Lung (tissue), 12 donors: ENCODE measurements around the gene RNFT2. TPM values are rescaled to one million over a fixed set of nuclear protein-coding genes. Genes with fewer than 3 reads are reported as not detected.

Experiments
- ATAC-seq: fragments of 200-7000 bp; cut with Tn5 transposase; one replicate; pipeline ENCODE4 v1.9.1; 2020; ENCODE audit warnings: moderate number of reproducible peaks; ENCODE audit not compliant: insufficient read depth, low FRiP score
- DNase-seq, 3 donors: peaks; one replicate each; pipeline ENCODE4 v3.0.0-alpha.2; 2013 to 2017
- H3K27ac ChIP-seq, 2 donors: one replicate each; pipeline ENCODE4 v1.5.1; 2013; ENCODE audit warnings: mild to moderate bottlenecking in 2 of 2, moderate library complexity in 2 of 2, control low read depth in 1 of 2, inconsistent platforms in 1 of 2, low read depth in 1 of 2, low read length in 1 of 2
- H3K27me3 ChIP-seq, 3 donors: one replicate each; pipeline ENCODE4 v1.5.1; 2013; ENCODE audit warnings: low read length in 2 of 3; ENCODE audit not compliant: control insufficient read depth in 3 of 3, insufficient read depth in 3 of 3
- H3K36me3 ChIP-seq, 4 donors: one replicate each; pipeline ENCODE4 v1.5.1; 2013; ENCODE audit warnings: low read length in 4 of 4, mild to moderate bottlenecking in 1 of 4, moderate library complexity in 1 of 4; ENCODE audit not compliant: control insufficient read depth in 4 of 4, insufficient read depth in 4 of 4
- H3K4me1 ChIP-seq, 5 donors: one replicate each; pipeline ENCODE4 v1.5.1; 2013; ENCODE audit warnings: low read length in 5 of 5, mild to moderate bottlenecking in 2 of 5, moderate library complexity in 1 of 5; ENCODE audit not compliant: control insufficient read depth in 5 of 5, insufficient read depth in 5 of 5
- H3K4me3 ChIP-seq: one replicate; pipeline ENCODE4 v1.5.1; 2013; ENCODE audit warnings: mild to moderate bottlenecking, control low read depth, moderate library complexity
- H3K9ac ChIP-seq, 2 donors: one replicate each; pipeline ENCODE4 v1.5.1; 2013; ENCODE audit warnings: low read length in 2 of 2, control low read depth in 1 of 2; ENCODE audit not compliant: insufficient read depth in 1 of 2
- H3K9me3 ChIP-seq, 4 donors: one replicate each; pipeline ENCODE4 v1.5.1; 2013; ENCODE audit warnings: low read length in 3 of 4, mild to moderate bottlenecking in 1 of 4, moderate library complexity in 1 of 4; ENCODE audit not compliant: control insufficient read depth in 4 of 4, insufficient read depth in 3 of 4
- WGBS, 2 donors: extraction: QIAGEN DNeasy Blood & Tissue Kit; methylation state at CpG; one replicate each; pipeline ENCODE4 v1.1.7; 2013; 5-methylcytosine and 5-hydroxymethylcytosine counted together
- polyA plus RNA-seq, 2 donors: library from polyadenylated mRNA; stranded (reverse); fragments of 200-250 nt; gene quantifications; one replicate each; pipeline ENCODE4 v1.2.1, GENCODE V29; 2013
- total RNA-seq, 2 donors: library from RNA; depleted of rRNA in 1 of 2; stranded (reverse); fragments of >200 nt in 1 of 2; gene quantifications; one replicate each; pipeline ENCODE4 v1.2.1, GENCODE V29; 2014 to 2021
- TF ChIP-seq, protein P1 (sequence below): IDR thresholded peaks from 2 replicates; pipeline ENCODE4 v1.5.1; 2012; ENCODE audit warnings: mild to moderate bottlenecking; ENCODE audit errors: control extremely low read depth, extremely low read depth
- donor health status: control.
- donor health status: control.
- donor health status: Bipolar disorder and iron deficiency.
- donor health status: healthy.
- donor health status: DM: yes; HTN: yes; CAD: no.

The RNFT2 gene
- total and polyA plus RNA-seq, 4 donors = 0.37 to 4.9 (median 2.2) TPM

GRCh38 chr12:116794725-116795124 is 56.6 kb downstream of the RNFT2 start:
- Histone ChIP-seq H3K27me3 (no peaks in the 10 kb centered on the region), H3K9me3 (peaks cover 0 to 6% (median 3%) of the 10 kb centered on the region in 4 donors)
- WGBS, 2 donors = 89 to 96% methylated on average over 4 of the region's 4 CpGs

DNA sequence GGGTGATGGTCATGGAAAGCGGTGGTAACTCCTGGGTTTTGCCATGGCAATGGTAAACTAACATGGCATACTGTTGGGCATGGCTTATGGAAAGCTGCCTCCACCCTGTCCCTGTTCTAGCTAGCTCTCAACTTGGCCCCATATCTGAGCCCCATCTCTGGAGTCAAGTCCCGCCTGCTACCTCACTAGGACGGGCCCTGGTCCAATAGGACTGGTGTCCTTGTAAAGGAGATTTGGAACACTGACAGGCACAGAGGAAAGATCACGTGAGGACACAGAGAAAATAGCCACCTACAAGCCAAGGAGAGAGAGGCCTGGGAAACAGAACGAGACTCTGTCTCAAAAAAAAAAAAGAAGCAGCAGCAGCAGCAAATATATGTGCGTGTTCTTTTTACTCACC is 59.8 kb downstream of the RNFT2 start:
- ATAC-seq (no peak), DNase-seq (no peak)
- WGBS, 2 donors = 95 to 97% methylated on average over 6 of the region's 6 CpGs
- H3K4me1 ChIP-seq = no peaks in the 10 kb centered on the region
- no peak overlapping the region for H3K4me3 ChIP-seq
- H3K36me3 ChIP-seq = no peaks in the 10 kb centered on the region
- H3K27ac ChIP-seq = no peak overlapping the region
- H3K27me3 ChIP-seq = no peaks in the 10 kb centered on the region
- H3K9me3 ChIP-seq = peaks cover 0 to 9% (median 3%) of the 10 kb centered on the region in 4 donors
- no peak overlapping the region for H3K9ac ChIP-seq
- TF ChIP-seq, protein P1, sequence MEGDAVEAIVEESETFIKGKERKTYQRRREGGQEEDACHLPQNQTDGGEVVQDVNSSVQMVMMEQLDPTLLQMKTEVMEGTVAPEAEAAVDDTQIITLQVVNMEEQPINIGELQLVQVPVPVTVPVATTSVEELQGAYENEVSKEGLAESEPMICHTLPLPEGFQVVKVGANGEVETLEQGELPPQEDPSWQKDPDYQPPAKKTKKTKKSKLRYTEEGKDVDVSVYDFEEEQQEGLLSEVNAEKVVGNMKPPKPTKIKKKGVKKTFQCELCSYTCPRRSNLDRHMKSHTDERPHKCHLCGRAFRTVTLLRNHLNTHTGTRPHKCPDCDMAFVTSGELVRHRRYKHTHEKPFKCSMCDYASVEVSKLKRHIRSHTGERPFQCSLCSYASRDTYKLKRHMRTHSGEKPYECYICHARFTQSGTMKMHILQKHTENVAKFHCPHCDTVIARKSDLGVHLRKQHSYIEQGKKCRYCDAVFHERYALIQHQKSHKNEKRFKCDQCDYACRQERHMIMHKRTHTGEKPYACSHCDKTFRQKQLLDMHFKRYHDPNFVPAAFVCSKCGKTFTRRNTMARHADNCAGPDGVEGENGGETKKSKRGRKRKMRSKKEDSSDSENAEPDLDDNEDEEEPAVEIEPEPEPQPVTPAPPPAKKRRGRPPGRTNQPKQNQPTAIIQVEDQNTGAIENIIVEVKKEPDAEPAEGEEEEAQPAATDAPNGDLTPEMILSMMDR = no peak

More at GRCh38 chr12:116794725-116795124, 56.6 kb downstream of the RNFT2 start:
- H3K27ac ChIP-seq = no peak overlapping the region
- no peaks in the 10 kb centered on the region for H3K36me3 ChIP-seq
- H3K4me1 ChIP-seq = no peaks in the 10 kb centered on the region
- no peak overlapping the region for H3K4me3 ChIP-seq
- DNase-seq = no peak
- TF ChIP-seq, protein P1 = no peak
- H3K9ac ChIP-seq = no peak overlapping the region
- no peak for ATAC-seq

GRCh38 chr12:116798719-116799118 is 60.6 kb downstream of the RNFT2 start:
- H3K27me3 ChIP-seq = no peaks in the 10 kb centered on the region
- H3K27ac ChIP-seq = no peak overlapping the region
- no peaks in the 10 kb centered on the region for H3K36me3 ChIP-seq
- H3K4me1 ChIP-seq = no peaks in the 10 kb centered on the region
- ATAC-seq (no peak), DNase-seq (no peak)
- no peak overlapping the region for H3K4me3 ChIP-seq
- TF ChIP-seq, protein P1 = no peak
- H3K9me3 ChIP-seq = peaks cover 0 to 9% (median 3%) of the 10 kb centered on the region in 4 donors
- WGBS, 2 donors = 97 to 99% methylated on average over 4 of the region's 4 CpGs
- no peak overlapping the region for H3K9ac ChIP-seq

DNA sequence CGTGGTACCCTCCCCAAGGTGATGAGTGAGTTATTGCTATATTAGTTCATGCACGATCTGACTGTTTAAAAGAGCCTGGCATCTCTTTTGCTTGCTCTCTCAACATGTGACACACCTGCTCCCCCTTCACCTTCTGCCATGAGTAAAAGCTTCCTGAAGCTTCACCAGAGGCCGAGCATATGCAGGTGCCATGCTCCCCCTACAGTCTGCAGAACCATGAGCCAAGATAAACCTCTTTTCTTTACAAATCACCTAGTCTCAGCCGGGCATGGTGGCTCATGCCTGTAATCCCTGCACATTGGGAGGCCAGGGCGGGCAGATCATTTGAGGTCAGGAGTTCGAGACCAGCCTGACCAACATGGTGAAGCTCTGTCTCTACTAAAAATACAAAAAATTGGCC is 61.8 kb downstream of the RNFT2 start:
- no peaks in the 10 kb centered on the region for H3K4me1 ChIP-seq
- no peak for ATAC-seq
- no peak overlapping the region for H3K4me3 ChIP-seq
- no peaks in the 10 kb centered on the region for H3K27me3 ChIP-seq
- WGBS, 2 donors = 79 to 80% methylated on average over 6 of the region's 6 CpGs
- H3K9ac ChIP-seq = no peak overlapping the region
- DNase-seq = no peak
- peaks cover 0 to 9% (median 3%) of the 10 kb centered on the region in 4 donors for H3K9me3 ChIP-seq
- no peak overlapping the region for H3K27ac ChIP-seq
- H3K36me3 ChIP-seq = no peaks in the 10 kb centered on the region
- TF ChIP-seq, protein P1 = no peak
